SH-SY5Y (cell line): ENCODE data around the gene PDE6H.

ENCODE experiments used
- GATA2 ChIP-seq: IDR thresholded peaks from 2 replicates; pipeline ENCODE4 v1.6.1; 2011; ENCODE audit warnings: mild to moderate bottlenecking, low read depth, low read length
- GATA3 ChIP-seq: IDR thresholded peaks from 2 replicates; pipeline ENCODE4 v1.6.1; 2011; ENCODE audit warnings: low read depth, mild to moderate bottlenecking, low read length, moderate library complexity

DNA sequence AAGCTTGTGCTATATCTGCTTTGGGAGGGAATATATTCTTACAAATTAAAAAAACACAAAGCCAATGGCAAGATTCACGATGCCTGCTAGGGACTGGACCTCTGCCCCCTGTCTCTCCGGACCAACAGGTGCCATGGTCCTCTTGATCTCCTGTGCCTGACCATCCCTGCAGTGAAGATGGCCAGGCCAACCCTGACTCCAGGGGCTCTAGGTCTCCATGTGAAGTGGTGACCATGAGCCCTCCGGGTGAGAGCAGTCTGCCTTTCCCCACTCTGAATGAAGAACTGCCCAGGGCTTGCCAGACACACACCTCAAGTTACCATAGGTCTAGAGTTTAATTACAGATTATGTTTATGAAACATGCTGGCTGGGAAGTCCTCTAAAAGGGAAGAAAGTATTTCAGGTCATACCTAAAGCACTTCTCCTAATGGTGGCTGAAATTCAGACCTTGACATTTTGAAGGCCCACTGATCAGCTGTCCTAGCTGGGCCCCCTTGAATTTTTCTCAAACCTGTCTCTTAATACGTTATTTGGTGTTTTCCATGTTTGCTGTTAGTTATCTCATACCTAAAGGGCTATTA, 12.8 kb upstream of the PDE6H start:
- TF ChIP-seq GATA2 (no peak), GATA3 (no peak)
